Ovary (tissue), 9 donors: ENCODE results near the gene PIEZO1. TPM values are rescaled to one million over a fixed set of nuclear protein-coding genes. Genes with fewer than 3 reads are reported as not detected.

Experiments used
- DNase-seq, 5 donors: peaks; one replicate each; pipeline ENCODE4 v3.0.0-alpha.2; 2019 to 2020
- H3K27ac ChIP-seq, 2 donors: fragments of 200-600 bp; one replicate each; pipeline versions ENCODE4 v1.5.1 to v1.8.0; 2019 to 2022
- H3K27me3 ChIP-seq: fragments of 200-600 bp; one replicate; pipeline ENCODE4 v1.8.0; 2022
- H3K36me3 ChIP-seq: fragments of 200-600 bp; sonication (generic); one replicate; pipeline ENCODE4 v1.5.1; 2019
- H3K4me1 ChIP-seq: one replicate; pipeline ENCODE4 v1.8.1; 2013; ENCODE audit warnings: mild to moderate bottlenecking, moderate library complexity; ENCODE audit not compliant: insufficient read depth
- H3K4me3 ChIP-seq: fragments of 200-600 bp; sonication (generic); one replicate; pipeline ENCODE4 v1.5.1; 2017
- H3K9me3 ChIP-seq, 2 donors: fragments of 200-600 bp in 1 of 2; sonication (generic) in 1 of 2; one replicate each; pipeline versions ENCODE4 v1.5.1 to v1.8.1; 2013 to 2019; ENCODE audit warnings: mild to moderate bottlenecking in 1 of 2, moderate library complexity in 1 of 2
- EP300 ChIP-seq: sonication (generic); formaldehyde crosslinking; IDR thresholded peaks from one replicate; pipeline ENCODE4 v1.6.1; 2017; ENCODE audit warnings: antibody characterized with exemption
- POLR2A ChIP-seq: fragments of 450-650 bp; IDR thresholded peaks from one replicate; pipeline ENCODE4 v1.6.1; 2017; ENCODE audit warnings: antibody characterized with exemption, mild to moderate bottlenecking, moderate library complexity
- WGBS, 3 donors: extraction: QIAGEN DNeasy Blood & Tissue Kit in 1 of 3; methylation state at CpG; one replicate each; pipeline versions ENCODE4 v1.1.5 to v1.1.7; 2013 to 2017; 5-methylcytosine and 5-hydroxymethylcytosine counted together
- intact Hi-C, 4 donors: fragments of 100-400 bp; cut with DNase I; formaldehyde crosslinking; loops; one replicate each; pipeline versions ENCODE4 v1.11.0 to v1.15.1; 2022 to 2023
- polyA plus RNA-seq, 2 donors: library from polyadenylated mRNA; stranded (reverse); fragments of 200-250 nt in 1 of 2; fragments of 350-450 nt in 1 of 2; fragmentation: Illumina TruSeq in 1 of 2; extraction: RNeasy Lipid Tissue Mini Kit (QIAGEN cat#74804) in 1 of 2; gene quantifications; one replicate each; pipeline ENCODE4 v1.2.3, GENCODE V29; 2013 to 2014
- total RNA-seq, 7 donors: library from RNA; depleted of rRNA in 2 of 7; stranded (reverse); fragments of >200 nt in 2 of 7; fragmentation: NEBNext Ultra II Directional in 3 of 7; extraction: Animal tissue kit (Norgen Biotek cat#: 25700) in 3 of 7; gene quantifications; one replicate each; pipeline versions ENCODE4 v1.1.0 to v1.2.4, GENCODE V29; 2016 to 2023
- TF ChIP-seq, protein P1 (sequence below), 3 donors: fragments of 450-650 bp in 2 of 3; fragments of 200-600 bp in 1 of 3; IDR thresholded peaks; one replicate each; pipeline versions ENCODE4 v1.5.1 to v1.8.0; 2016 to 2022; ENCODE audit warnings: antibody characterized with exemption in 3 of 3, mild to moderate bottlenecking in 1 of 3
- donor health status: DM: no; HTN: no; CAD: no; lungs with moderate emphysema.
- donor health status: DM: no; HTN: no; CAD: no.
- donor health status: Bipolar disorder and iron deficiency.
- donor health status: DM: yes; HTN: yes; CAD: no.
- donor health status: DM: no; HTN: no; CAD: no.
- donor health status: DM: yes; HTN: yes; CAD: no.

Gene PIEZO1
- total and polyA plus RNA-seq, 9 donors, result 13.0 to 93.5 (median 49.1) TPM

DNA sequence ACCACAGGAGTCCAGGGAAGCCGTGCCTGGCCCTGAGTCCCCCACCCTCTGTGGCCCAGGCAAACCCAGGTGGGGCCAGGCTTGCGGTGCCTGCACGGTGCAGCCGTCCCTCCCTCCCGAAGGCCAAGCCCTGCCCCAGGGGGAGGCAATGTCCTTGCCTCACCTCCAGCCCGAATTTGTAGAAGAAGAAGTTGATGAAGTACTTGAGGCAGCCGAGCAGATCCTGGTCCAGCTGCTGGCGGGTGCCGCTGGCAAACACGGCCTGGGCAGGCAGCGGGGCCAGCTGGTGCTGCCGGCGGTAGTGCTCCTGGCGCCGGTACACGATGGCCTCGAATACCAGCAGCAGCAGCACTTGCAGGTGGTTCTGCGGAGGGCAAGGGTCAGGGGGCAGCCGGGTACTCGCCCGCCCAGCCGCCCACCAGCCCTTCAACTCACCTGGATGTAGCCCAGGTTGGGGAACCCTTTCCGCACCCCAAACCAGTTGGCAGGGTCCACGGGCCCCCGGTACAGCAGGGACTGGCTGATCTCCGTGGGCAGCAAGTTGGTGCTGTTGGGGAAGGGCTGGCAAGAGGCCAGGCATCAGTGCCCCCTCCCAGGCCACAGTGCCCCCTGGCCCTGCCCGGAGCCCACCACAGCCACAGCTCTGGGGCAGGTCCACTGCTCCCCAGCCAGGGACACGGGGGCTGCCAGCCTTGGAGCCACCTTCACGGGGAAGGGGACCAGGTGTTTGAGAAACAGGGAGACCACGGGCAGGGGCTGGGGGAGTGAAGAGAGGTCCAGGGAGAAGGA lies 52.7 kb downstream of the PIEZO1 start:
- intact Hi-C loops, result loop anchor here in 1 of 4 donors (10.0 kb wide), 1 partner anchor 482 kb away; the partner anchor contains the start of gene ZNF778
- H3K27me3 ChIP-seq, result no peaks in the 10 kb centered on the region
- DNase-seq, result no peak
- no peak for TF ChIP-seq POLR2A
- TF ChIP-seq, protein P1, sequence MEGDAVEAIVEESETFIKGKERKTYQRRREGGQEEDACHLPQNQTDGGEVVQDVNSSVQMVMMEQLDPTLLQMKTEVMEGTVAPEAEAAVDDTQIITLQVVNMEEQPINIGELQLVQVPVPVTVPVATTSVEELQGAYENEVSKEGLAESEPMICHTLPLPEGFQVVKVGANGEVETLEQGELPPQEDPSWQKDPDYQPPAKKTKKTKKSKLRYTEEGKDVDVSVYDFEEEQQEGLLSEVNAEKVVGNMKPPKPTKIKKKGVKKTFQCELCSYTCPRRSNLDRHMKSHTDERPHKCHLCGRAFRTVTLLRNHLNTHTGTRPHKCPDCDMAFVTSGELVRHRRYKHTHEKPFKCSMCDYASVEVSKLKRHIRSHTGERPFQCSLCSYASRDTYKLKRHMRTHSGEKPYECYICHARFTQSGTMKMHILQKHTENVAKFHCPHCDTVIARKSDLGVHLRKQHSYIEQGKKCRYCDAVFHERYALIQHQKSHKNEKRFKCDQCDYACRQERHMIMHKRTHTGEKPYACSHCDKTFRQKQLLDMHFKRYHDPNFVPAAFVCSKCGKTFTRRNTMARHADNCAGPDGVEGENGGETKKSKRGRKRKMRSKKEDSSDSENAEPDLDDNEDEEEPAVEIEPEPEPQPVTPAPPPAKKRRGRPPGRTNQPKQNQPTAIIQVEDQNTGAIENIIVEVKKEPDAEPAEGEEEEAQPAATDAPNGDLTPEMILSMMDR (IDR thresholded peaks at IDR 0.05), result no peak
- TF ChIP-seq EP300, result no peak
- H3K36me3 ChIP-seq, result no peaks in the 10 kb centered on the region
- WGBS, 3 donors, result 67 to 80% (median 78%) methylated on average over 30 of the region's 30 CpGs
- no peak overlapping the region for H3K4me3 ChIP-seq
- no peaks in the 10 kb centered on the region for H3K9me3 ChIP-seq
- no peaks in the 10 kb centered on the region for H3K4me1 ChIP-seq
- H3K27ac ChIP-seq, result no peak overlapping the region

DNA sequence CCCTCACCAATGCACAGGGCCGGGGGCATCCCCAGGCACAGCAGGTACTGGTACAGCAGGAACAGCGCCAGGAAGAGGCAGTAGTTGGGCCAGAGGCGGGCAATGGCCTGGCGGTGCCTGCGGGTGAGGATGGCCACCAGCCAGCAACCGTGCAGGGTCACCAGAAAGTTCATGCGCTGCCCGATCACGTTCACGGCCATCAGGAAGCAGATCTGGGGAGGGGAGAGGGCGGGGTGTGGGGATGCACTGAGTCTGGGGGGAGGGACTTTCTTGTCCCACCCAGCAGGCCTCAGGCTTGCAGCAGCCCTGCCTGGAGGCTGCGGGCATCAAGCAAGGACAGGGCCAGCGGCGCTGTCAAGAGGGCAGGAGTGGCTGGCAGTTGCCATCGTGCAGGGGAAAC lies 53.3 kb downstream of the PIEZO1 start:
- 77 to 88% (median 82%) methylated on average over 12 to 15 of the region's 15 CpGs for WGBS, 3 donors
- intact Hi-C loops, result loop anchor here in 1 of 4 donors (10.0 kb wide), 1 partner anchor 483 kb away; the partner anchor contains the start of gene ZNF778
- TF ChIP-seq POLR2A (no peak), EP300 (no peak)
- TF ChIP-seq, protein P1 (IDR thresholded peaks at IDR 0.05), result no peak

DNA sequence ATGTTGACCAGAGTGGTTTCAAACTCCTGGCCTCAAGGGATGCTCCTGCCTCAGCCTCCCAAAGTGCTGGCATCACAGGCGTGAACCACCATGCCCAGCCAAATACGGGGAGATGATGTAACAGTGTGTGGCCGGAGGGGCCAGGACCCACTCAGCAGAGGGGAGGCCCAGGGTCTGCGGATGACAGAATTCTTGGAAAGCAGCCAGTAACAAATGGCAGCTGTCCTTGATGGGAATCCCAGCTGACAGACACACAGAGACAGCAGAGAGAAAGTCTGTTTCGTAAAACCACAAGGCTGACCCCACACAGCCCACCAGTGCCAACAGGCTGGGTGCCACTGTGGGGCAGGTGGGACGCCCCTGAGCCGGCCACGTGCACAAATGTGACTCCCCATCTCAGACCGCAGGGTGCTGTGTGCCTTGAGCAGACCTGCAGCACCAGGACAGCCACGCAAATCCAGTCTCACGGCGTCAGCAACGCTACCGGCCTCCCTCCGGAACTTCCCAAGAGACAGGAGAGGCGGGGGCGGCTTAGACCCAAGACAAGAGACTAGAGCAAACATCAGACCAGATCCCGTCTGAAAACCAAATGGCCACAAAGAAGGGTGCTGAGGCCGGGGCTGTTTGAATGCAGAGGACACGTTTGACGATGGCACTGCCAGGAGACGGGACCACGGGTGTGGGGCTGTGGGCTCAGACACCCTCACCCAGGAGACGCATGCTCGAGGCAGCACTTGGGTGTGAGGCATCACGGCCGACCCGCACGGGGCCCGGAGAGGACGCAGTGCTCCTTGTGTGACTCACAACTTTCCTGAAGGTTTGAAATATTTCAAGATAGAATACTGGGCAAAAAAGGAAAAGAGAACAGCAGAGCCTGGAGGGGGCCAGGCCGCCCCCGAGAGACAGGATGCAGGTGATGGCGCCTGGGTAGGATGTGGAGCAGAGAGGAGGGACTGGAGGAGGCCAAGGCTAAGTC lies 54.1 kb downstream of the PIEZO1 start:
- no peak for DNase-seq
- Histone ChIP-seq H3K9me3 (no peaks in the 10 kb centered on the region), H3K36me3 (no peaks in the 10 kb centered on the region), H3K4me1 (no peaks in the 10 kb centered on the region), H3K27ac (no peak overlapping the region), H3K4me3 (no peak overlapping the region), H3K27me3 (no peaks in the 10 kb centered on the region)
- no peak for TF ChIP-seq POLR2A
- TF ChIP-seq, protein P1 (IDR thresholded peaks at IDR 0.05), result no peak
- no peak for TF ChIP-seq EP300
- 78 to 85% (median 81%) methylated on average over 34 of the region's 34 CpGs for WGBS, 3 donors
- intact Hi-C loops, result loop anchor here in 1 of 4 donors (10.0 kb wide), 1 partner anchor 484 kb away; the partner anchor contains the start of gene ZNF778

More for the DNA sequence above, 53.3 kb downstream of the PIEZO1 start:
- Histone ChIP-seq H3K9me3 (no peaks in the 10 kb centered on the region), H3K4me3 (no peak overlapping the region), H3K36me3 (no peaks in the 10 kb centered on the region), H3K27ac (no peak overlapping the region), H3K4me1 (no peaks in the 10 kb centered on the region), H3K27me3 (no peaks in the 10 kb centered on the region)
- no peak for DNase-seq

DNA sequence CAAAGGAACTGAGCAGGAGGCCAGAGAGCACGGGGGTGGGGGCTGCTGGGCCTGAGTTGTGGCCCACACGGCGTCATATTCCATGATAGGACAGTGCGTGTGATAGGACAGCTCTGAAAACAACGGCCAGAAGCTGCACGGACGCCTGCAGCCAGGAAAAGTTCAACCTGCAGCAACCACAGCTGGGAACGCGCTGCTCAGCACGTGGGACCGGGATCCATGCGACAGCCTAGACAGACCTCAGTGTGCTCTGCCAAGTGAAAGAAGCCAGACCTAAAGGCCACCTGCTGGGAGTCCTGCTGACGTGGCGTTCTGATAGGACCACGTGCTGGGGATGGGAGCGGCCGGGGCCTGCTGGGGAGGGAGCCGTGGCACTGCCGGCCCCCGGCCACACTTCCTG lies 57.1 kb downstream of the PIEZO1 start:
- Histone ChIP-seq H3K27ac (no peak overlapping the region), H3K4me3 (no peak overlapping the region), H3K9me3 (no peaks in the 10 kb centered on the region), H3K27me3 (no peaks in the 10 kb centered on the region), H3K4me1 (no peaks in the 10 kb centered on the region), H3K36me3 (no peaks in the 10 kb centered on the region)
- no peak for TF ChIP-seq EP300
- no peak for TF ChIP-seq POLR2A
- TF ChIP-seq, protein P1 (IDR thresholded peaks at IDR 0.05), result no peak
- no peak for DNase-seq
- 67 to 72% (median 69%) methylated on average over 20 of the region's 20 CpGs for WGBS, 3 donors
- intact Hi-C loops, result no loop called here
